Urinary bladder (tissue), 4 donors: Measurements from ENCODE around the gene TRERF1. TPM values are rescaled to one million over a fixed set of nuclear protein-coding genes. Genes with fewer than 3 reads are reported as not detected.
"Not testable (repeated sequence)": the region's sequence is repeated elsewhere in the genome, so short reads cannot be mapped to it uniquely, and the experiment has no call there.

Experiments used
- DNase-seq: peaks from one replicate; pipeline ENCODE4 v3.0.0-alpha.2; 2015; ENCODE audit errors: extremely low spot score
- H3K27ac ChIP-seq: one replicate; pipeline ENCODE4 v1.5.1; 2013; ENCODE audit warnings: low read depth, mild to moderate bottlenecking, moderate library complexity
- H3K36me3 ChIP-seq: one replicate; pipeline ENCODE4 v1.6.1; 2013; ENCODE audit warnings: mild to moderate bottlenecking, moderate library complexity; ENCODE audit not compliant: insufficient read depth
- H3K4me1 ChIP-seq: one replicate; pipeline ENCODE4 v1.6.1; 2013; ENCODE audit warnings: mild to moderate bottlenecking, moderate library complexity; ENCODE audit not compliant: insufficient read depth
- H3K4me3 ChIP-seq: one replicate; pipeline ENCODE4 v1.5.1; 2013; ENCODE audit warnings: low read depth, low read length
- WGBS: extraction: QIAGEN DNeasy Blood & Tissue Kit; methylation state at CpG from one replicate; pipeline ENCODE4 v1.1.7; 2013; 5-methylcytosine and 5-hydroxymethylcytosine counted together
- polyA plus RNA-seq: library from polyadenylated mRNA; stranded (reverse); fragments of 200-250 nt; gene quantifications from one replicate; pipeline ENCODE4 v1.2.3, GENCODE V29; 2013
- total RNA-seq: library from RNA; depleted of rRNA; stranded (reverse); fragments of >200 nt; gene quantifications from one replicate; pipeline ENCODE4 v1.2.3, GENCODE V29; 2014
- donor health status: healthy with polysubstance abuse.
- donor health status: healthy.

TRERF1 gene
- total and polyA plus RNA-seq, 2 donors: 7.9 to 12.1 TPM

GRCh38 chr6:42200035-42200434, 251.7 kb downstream of the TRERF1 start:
- 19% methylated on average over 1 of the region's 1 CpG for WGBS

GRCh38 chr6:42199106-42199981, 252.4 kb downstream of the TRERF1 start:
- DNase-seq: no peak
- H3K4me1 ChIP-seq: no peaks in the 10 kb centered on the region
- no peak overlapping the region for H3K4me3 ChIP-seq
- 76% methylated on average over 5 of the region's 5 CpGs for WGBS
- H3K27ac ChIP-seq: no peak overlapping the region
- H3K36me3 ChIP-seq: no peaks in the 10 kb centered on the region

More at GRCh38 chr6:42200035-42200434, 251.7 kb downstream of the TRERF1 start:
- DNase-seq: no peak
- H3K36me3 ChIP-seq: no peaks in the 10 kb centered on the region
- H3K4me3 ChIP-seq: no peak overlapping the region
- no peak overlapping the region for H3K27ac ChIP-seq
- no peaks in the 10 kb centered on the region for H3K4me1 ChIP-seq

GRCh38 chr6:42197555-42198362, 254.0 kb downstream of the TRERF1 start:
- no peaks in the 10 kb centered on the region for H3K4me1 ChIP-seq
- no peak for DNase-seq
- H3K36me3 ChIP-seq: no peaks in the 10 kb centered on the region
- no peak overlapping the region for H3K4me3 ChIP-seq
- no peak overlapping the region for H3K27ac ChIP-seq
- 62% methylated on average over 13 of the region's 13 CpGs for WGBS

- no peaks in the 10 kb centered on the region for H3K4me1 ChIP-seq
- no peaks in the 10 kb centered on the region for H3K36me3 ChIP-seq
- no peak for DNase-seq
- H3K27ac ChIP-seq: no peak overlapping the region
- 85% methylated on average over 4 of the region's 4 CpGs for WGBS
- H3K4me3 ChIP-seq: no peak overlapping the region
These were observed 256.3 kb downstream of the TRERF1 start for GRCh38 chr6:42195415-42195814.

GRCh38 chr6:42194056-42194455, 257.7 kb downstream of the TRERF1 start:
- Histone ChIP-seq H3K27ac (no peak overlapping the region), H3K4me1 (no peaks in the 10 kb centered on the region), H3K4me3 (no peak overlapping the region), H3K36me3 (no peaks in the 10 kb centered on the region)
- WGBS: 89% methylated on average over 5 of the region's 5 CpGs
- DNase-seq: no peak

- Histone ChIP-seq H3K36me3 (no peaks in the 10 kb centered on the region), H3K4me3 (no peak overlapping the region), H3K27ac (no peak overlapping the region), H3K4me1 (no peaks in the 10 kb centered on the region)
- WGBS: 49% methylated on average over 8 of the region's 8 CpGs
- DNase-seq: no peak
These were observed 258.2 kb downstream of the TRERF1 start for GRCh38 chr6:42193491-42193894.

GRCh38 chr6:42192385-42192784, 259.3 kb downstream of the TRERF1 start:
- DNase-seq, H3K4me1 ChIP-seq: not testable (repeated sequence)
- WGBS: 96% methylated on average over 5 of the region's 5 CpGs

GRCh38 chr6:42190554-42191183, 261.1 kb downstream of the TRERF1 start:
- Histone ChIP-seq H3K36me3 (no peaks in the 10 kb centered on the region), H3K4me1 (no peaks in the 10 kb centered on the region), H3K27ac (no peak overlapping the region), H3K4me3 (no peak overlapping the region)
- no peak for DNase-seq
- 67% methylated on average over 5 of the region's 5 CpGs for WGBS

More at GRCh38 chr6:42192385-42192784, 259.3 kb downstream of the TRERF1 start:
- H3K4me3 ChIP-seq, H3K27ac ChIP-seq, H3K36me3 ChIP-seq: not testable (repeated sequence)

- DNase-seq: no peak
These were observed 263.3 kb downstream of the TRERF1 start for GRCh38 chr6:42188406-42188805.

GRCh38 chr6:42185597-42185996, 266.1 kb downstream of the TRERF1 start:
- H3K4me3 ChIP-seq: no peak overlapping the region
- no peak overlapping the region for H3K27ac ChIP-seq
- no peak for DNase-seq
- no peaks in the 10 kb centered on the region for H3K4me1 ChIP-seq
- WGBS: 50% methylated on average over 10 of the region's 10 CpGs
- H3K36me3 ChIP-seq: no peaks in the 10 kb centered on the region

More at GRCh38 chr6:42188406-42188805, 263.3 kb downstream of the TRERF1 start:
- 88% methylated on average over 6 of the region's 6 CpGs for WGBS
- Histone ChIP-seq H3K4me1 (no peaks in the 10 kb centered on the region), H3K36me3 (no peaks in the 10 kb centered on the region), H3K27ac (no peak overlapping the region), H3K4me3 (no peak overlapping the region)

GRCh38 chr6:42184475-42184874, 267.3 kb downstream of the TRERF1 start:
- 93% methylated on average over 4 of the region's 4 CpGs for WGBS
- H3K36me3 ChIP-seq: no peaks in the 10 kb centered on the region
- no peak overlapping the region for H3K27ac ChIP-seq
- DNase-seq: no peak
- H3K4me3 ChIP-seq: no peak overlapping the region
- H3K4me1 ChIP-seq: no peaks in the 10 kb centered on the region

- H3K4me1 ChIP-seq: no peaks in the 10 kb centered on the region
- H3K4me3 ChIP-seq: no peak overlapping the region
- no peak for DNase-seq
- no peak overlapping the region for H3K27ac ChIP-seq
- H3K36me3 ChIP-seq: no peaks in the 10 kb centered on the region
- WGBS: 75% methylated on average over 5 of the region's 5 CpGs
These were observed 269.6 kb downstream of the TRERF1 start for GRCh38 chr6:42182101-42182500.

GRCh38 chr6:42179945-42180313, 271.8 kb downstream of the TRERF1 start:
- no peaks in the 10 kb centered on the region for H3K36me3 ChIP-seq
- H3K4me3 ChIP-seq: no peak overlapping the region
- no peaks in the 10 kb centered on the region for H3K4me1 ChIP-seq
- H3K27ac ChIP-seq: no peak overlapping the region
- no peak for DNase-seq
- 85% methylated on average over 3 of the region's 3 CpGs for WGBS
